Pulmonary artery endothelial cell (primary cell): ENCODE results near the gene ZSCAN32. TPM values are rescaled to one million over a fixed set of nuclear protein-coding genes. Genes with fewer than 3 reads are reported as not detected.

Experiments
- DNase-seq: peaks from one replicate; pipeline ENCODE4 v3.0.0-alpha.2; 2011; ENCODE audit warnings: low read depth, low spot score
- total RNA-seq: library from RNA; depleted of rRNA; stranded (reverse); fragments of >200 nt; gene quantifications from 2 replicates; pipeline ENCODE4 v1.2.3, GENCODE V29; 2014

ZSCAN32 gene
- total RNA-seq: 8.9 and 11.9 TPM in 2 replicates

DNA sequence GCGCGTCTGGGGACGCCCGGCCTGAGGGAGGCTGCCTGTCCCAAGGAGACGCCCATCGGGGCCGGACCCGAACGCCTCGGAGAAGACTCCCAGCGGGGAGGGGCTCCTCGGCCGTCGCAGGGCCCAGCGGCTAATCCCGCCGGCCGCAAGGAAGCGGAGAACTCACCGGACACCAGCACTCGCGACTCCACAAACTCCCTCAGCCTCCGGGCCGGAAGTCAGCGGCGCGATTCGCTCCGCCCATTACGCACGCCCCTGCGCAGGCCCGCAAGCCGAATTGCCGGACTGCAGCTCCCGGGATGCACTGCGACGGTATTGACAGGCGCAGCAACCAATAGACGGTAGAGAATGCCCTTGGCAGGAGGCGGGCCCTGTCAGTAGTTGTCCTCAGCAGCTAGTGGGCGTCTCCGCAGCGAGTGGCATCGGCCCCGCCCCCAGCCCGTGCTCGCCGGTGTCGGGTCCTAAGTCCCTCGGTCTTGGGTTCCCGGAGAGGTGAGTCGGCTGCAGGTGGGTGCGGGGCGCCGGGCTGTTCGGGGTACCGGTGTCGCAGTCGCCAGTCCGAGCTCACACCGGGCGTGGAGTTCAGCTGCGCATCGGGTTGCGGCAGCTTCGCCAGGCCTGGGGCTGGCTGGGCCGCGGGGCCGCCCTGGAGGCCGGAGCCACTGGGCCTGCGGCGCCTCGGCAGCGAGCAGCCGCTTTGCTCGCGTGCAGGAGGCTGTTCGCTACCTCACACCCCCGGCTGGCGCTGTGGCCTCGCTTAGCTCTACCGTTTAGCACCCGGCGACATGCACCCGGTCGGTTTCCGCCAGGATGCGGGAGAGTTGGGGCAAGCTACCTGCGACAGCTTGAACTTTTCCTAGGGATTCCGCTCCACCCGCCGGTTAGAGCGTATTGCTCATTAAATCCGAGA is at the start of gene ZSCAN32, which contains the start of gene ZNF174:
TSS of gene ZSCAN32 (minus strand) at position 226 of the 910 bp plus-strand sequence. CDS start 3,447 bp downstream, outside the sequence.
TSS of gene ZNF174 (plus strand) at position 437 of the 910 bp plus-strand sequence. CDS start 790 bp downstream, outside the sequence.
- peak; percentile 97 for DNase-seq

DNA sequence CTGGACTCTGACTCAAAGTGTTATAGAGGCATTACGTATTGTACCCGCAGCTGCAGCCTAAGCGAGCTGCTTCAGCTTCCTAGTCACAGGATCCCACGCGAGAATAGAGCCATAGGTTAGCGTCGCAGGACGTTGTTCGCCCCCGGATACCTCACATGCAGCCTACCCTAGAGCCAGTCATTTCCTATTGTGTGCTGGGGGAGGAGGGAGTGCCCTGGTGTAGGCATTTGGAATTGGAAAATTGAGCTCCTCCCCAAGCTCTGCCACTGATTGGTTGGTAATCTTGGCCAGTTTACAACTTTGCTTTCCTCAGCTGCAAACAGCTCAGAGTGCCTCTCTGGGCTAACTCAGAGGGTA is 43.2 kb upstream of the ZSCAN32 start:
- DNase-seq: peak; percentile 65

DNA sequence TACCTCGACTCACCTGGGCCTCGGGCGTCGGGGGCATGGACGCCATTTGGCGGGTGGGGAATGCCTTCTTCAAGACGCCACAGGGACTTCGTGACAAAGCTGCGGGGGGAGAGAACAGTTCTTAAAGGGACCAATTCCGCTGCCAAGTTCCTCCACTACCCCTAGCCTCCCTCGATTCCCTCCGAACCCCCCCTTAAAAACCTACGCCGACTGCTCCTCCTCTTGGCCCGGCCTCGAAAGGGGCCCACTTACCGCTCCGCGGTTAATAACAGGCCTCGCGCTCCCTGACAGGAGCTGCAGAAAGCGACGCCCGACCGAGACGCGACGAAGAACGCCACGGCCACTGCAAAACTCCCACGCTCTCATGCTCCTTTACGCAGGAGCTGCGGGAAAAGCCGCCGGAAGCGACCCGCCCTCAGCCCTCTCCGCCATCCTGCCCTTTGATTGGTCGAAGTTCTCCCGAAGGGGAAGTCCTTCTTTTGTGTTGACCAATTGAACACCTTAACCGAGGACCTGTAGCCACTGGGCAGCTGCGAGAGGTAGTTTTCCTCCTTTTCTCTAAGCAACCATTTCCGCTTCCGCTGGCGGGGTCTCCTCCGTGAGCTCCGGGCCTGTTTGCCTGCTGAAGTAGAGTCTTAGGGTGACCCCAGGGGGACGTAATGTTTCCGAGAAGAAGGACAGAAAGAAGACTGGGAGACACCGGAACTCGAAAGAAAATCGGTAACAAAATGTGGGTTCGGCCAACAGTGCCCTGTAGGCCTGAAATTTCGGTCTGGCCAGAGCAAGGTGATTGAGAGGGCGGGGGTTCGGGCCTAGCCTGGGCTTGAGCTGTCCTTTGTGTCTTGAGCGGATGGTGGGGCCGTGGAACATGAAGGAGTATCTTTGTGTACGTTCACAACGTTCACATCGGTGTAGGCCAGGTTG is 42.6 kb upstream of the ZSCAN32 start, which contains the start of the genes NAA60 and ZNF597:
TSS of gene NAA60 (plus strand) at position 573 of the 924 bp plus-strand sequence. CDS start 32,548 bp downstream, outside the sequence.
TSS of gene ZNF597 (minus strand) at position 397 of the 924 bp plus-strand sequence. CDS start at position 46, 351 bp downstream.
- DNase-seq: peak; percentile 84

DNA sequence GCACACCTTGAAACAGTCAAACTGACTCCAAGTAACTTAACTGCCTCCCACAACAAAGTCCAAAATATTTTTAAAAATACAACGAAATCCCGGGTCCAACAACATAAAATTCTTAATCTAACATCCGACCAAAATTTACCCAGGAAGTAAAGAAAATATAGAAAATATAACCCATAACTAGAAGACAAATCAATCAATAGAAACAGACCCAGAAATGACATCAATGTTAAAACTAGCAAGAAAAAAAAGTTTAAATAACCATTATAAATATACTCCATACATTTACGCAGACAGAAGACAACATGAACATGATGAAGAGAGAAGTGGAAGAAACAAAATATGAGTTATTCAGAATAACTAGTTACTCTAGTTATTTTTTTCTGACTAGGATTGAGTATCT is 38.8 kb upstream of the ZSCAN32 start:
- DNase-seq: no peak

DNA sequence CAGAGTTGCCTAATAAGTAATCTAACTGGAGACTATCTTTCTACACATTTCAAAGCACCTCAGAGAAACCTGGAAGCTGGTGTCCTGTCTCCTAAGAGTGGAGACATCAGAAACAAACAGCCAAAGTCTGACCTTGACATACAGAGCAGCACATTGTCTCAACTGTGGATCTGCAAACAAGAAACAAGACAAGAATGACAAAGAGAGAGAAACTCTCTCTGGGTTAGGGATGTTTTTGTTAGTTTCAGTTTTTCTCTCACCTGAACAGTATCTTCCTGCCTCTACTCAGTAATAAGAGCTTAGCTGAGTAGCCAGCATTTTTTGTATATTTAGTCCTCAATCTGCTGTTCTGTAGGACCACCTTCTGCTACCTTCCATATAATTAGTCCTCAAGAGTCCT is 33.6 kb upstream of the ZSCAN32 start:
- no peak for DNase-seq

DNA sequence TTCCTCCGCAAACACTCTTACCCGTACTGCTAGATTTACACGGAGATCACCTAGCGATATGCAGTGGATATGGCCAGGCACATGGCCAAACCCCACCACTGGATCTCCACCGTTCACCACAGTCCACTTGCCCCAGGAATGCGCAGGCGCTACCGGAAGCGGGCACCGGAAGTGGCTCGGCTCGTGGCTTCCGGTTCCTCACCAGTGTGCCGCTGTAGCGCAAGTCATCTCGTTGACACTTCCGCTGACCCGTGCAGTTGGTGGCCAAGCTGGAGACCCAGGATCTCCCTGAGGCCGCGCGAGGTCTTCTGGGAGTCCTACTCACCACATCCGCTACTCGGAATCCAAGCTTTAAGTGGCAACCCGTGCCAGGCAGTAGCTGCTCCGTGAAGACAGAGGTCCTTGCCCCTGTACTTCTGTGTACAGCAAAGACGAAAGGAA is 31.0 kb upstream of the ZSCAN32 start:
- DNase-seq: no peak

DNA sequence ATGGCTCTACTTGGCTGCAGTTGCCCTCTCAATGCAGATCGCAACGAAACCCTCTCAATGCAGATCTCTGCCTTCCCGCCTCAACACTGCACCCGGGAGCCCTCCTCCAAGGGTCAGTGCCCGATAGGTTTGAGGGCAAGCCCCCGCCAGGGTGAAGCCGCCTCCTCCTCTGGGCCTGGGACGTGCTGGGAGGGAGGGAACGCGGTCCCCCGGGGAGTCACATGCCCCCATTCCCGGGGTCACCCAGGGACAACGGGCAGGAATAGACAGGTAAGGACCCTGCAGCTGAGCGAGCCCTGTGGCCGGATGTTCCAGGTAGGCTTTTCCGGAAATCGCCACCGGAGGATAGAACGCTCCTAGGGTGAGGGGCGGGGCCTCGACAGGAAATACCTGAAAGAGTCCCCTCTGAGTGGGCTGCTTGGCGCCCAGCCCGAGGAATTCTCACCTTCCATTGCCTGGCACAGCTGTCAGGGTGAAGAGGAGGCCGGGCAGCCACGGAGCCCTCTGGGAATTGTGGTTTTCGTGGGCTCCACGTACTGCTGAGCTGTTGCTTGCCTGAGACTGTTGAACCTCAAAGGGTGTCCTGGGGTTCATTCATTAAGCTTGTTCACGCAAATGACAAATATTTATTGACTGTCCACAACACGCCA is 13.1 kb upstream of the ZSCAN32 start:
- no peak for DNase-seq

DNA sequence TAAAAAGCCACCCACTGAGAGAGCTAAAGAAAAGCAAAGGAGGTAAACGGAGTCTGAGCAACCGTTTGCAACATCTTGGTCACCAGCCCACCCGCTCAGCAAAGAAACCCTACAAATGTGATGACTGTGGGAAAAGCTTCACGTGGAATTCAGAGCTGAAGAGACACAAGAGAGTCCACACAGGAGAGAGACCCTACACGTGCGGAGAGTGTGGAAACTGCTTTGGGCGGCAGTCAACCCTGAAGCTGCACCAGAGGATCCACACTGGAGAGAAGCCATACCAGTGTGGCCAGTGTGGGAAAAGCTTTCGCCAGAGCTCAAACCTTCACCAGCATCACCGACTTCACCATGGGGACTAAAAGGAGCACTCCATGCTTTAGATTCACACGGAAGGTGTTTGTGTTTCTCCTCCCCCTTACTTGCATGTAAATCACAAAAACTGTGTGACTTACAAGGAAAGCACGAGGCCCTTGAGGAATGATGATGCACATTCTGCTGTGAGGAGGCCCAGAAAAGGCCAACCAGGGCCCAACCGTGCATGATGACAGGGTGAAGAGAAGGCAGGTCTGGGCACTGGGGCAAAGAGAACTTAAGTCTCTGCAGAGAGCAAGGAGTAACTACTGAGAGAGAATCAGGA is 7.9 kb upstream of the ZSCAN32 start:
- DNase-seq: no peak

DNA sequence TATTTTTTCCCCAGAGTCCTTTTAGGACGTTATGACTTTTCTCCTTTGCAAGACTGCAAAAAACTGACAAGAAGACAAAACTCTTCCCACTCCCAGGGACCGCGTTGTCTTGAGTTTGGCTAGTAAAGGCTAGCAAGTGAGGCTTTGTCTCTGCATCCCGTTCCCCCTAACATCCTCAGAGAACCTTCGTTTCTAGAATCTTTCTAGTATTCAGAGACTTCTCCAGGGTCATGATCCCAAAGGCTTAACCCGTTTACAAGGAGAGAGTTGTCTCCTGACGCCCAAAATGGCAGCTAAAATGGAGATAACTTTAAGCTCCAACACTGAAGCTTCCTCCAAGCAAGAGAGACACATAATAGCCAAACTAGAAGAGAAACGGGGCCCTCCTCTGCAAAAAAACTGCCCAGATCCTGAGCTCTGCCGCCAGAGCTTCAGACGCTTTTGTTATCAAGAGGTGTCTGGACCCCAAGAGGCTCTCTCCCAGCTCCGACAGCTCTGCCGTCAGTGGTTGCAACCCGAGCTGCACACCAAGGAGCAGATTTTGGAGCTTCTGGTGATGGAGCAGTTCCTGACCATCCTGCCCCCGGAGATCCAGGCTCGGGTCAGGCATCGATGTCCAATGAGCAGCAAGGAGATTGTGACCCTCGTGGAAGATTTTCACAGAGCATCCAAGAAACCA is 1.1 kb upstream of the ZSCAN32 start:
- DNase-seq: no peak

DNA sequence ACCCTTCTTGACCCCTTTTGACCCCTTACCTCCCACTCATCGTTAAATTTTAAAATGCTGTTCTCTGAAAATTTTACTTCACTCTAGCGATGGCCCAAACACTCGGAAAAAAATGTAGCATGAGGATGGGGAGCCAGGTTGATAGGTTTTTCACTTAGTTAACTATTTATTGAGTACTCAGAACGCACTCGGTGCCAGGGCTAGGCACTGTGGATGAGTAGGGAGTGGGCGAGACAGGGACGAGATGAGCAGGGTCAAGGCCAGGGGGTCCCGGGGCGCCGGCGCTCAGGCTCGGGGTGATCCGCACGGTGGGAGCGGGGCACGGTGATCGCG is 392 bp downstream of the ZSCAN32 start:
- DNase-seq: no peak

DNA sequence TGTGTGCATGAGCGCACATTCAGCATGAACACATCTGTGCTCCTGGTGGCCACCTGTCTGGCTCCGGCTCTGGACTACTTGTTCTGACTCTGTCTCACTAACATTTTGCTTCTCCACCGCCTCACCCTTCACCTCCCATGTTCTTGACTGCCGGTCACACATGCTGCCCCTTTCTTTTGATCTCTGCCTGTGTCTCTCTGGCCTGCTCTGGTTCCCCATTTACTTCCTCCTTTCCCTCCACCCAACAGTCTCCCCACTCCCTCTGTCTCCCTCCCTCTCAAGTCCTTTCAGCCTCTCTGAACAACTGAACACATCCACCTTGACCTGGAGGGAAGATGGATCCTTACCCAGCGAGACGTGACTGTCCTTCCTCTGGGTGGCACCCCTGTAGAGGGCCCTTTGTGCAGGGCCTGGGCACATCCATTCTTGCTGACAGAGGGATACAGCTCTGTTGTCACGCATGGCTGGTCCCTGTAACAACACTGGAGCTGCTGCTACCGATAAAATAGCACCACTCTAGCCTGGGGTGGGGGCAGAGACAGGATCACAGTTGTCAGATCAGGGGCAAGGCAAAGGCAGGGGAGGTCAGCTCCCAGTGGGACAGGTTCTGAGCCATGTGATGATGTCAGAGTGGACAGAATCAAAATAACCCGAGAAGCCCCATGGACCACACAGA is 11.0 kb downstream of the ZSCAN32 start:
- DNase-seq: no peak

DNA sequence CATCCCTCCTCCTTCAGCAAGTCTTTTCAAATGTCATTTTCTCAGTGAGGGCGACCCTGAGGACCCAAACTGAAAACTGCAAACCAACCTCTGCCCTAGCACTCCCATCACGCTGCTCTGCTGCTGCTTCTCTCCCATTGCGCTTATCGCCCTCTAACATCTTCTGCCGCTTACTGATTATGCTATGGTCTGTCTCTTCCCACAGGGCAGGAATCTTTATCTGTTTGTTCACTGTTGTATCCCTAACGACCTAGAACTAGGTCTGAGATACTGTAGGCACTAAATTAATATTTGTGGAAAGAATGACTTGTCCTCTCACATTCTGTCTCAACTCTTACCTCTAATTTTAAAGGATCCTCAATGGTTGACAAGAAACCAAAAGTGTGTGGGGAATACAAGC is 12.5 kb downstream of the ZSCAN32 start:
- no peak for DNase-seq

DNA sequence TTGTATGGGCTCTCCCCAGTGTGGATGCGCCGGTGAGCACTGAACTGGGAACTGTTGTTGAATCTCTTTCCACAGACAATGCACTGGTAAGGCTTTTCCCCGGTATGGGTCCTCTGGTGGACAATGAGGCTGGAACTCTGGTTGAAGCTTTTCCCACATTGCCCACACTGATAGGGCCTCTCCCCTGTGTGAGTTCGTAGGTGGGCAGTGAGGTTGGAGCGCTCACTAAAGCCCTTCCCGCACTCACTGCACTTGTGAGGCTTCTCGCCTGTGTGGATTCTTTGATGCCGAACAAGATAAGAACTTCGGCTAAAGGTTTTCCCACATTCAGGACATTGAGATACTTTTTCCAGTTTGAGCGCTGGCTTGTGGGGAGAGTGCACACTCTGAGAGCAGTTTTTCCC is 17.8 kb downstream of the ZSCAN32 start:
- DNase-seq: no peak

DNA sequence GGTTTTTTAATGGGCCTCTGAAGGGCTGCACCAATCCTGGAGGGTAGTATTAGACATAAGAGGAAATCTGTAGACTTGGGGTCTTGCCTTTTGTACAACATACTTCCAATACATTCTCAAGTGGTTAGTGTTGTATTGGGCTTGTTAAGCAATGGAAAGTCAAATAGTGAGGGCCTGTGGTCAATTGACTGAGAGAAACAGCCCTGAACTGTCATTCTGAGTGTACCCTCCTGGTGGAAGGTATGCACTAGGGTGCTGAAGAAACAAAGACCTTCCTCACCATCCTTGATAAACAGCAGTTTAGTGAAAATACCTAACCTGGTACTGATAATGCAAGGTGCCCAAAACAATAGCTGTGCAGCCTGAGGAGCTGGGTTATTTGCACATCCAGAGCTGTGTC is 22.9 kb downstream of the ZSCAN32 start:
- no peak for DNase-seq

DNA sequence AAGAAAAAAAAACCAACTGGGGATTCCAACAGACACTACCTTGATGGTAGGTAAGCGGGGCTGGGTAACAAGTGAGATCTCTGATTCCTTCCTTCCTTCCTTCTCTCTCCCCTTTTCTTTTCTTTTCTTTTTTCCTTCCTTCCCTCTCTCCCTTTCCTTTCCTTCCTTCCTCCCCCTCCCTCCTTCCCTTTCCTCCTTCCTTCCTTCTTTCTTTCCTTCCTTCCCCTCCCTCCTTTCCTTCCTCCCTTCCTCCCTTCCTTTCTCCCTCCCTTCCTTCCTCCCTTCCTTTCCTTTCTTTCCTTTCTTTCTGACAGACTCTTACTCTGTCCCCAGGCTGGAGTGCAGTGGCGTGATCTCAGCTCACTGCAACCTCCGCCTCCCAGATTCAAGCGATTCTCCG is 25.1 kb downstream of the ZSCAN32 start:
- no peak for DNase-seq

DNA sequence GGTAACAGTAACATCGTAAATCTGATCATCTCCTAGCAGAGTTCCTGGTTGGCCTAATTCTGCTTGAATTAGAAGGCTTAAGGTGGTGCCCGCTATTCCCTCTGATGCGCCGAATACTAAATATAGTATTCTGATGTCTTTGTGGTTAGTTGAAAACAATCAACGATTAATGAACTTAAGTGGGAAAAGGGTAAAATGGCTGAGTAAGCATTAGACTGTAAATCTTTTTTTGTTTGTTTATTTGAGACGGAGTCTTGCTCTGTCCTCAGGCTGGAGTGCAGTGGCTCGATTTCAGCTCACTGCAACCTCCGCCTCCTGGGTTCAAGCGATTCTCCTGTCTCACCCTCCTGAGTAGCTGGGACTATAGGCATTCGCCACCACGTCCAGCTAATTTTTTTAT is 31.7 kb downstream of the ZSCAN32 start:
- DNase-seq: no peak

DNA sequence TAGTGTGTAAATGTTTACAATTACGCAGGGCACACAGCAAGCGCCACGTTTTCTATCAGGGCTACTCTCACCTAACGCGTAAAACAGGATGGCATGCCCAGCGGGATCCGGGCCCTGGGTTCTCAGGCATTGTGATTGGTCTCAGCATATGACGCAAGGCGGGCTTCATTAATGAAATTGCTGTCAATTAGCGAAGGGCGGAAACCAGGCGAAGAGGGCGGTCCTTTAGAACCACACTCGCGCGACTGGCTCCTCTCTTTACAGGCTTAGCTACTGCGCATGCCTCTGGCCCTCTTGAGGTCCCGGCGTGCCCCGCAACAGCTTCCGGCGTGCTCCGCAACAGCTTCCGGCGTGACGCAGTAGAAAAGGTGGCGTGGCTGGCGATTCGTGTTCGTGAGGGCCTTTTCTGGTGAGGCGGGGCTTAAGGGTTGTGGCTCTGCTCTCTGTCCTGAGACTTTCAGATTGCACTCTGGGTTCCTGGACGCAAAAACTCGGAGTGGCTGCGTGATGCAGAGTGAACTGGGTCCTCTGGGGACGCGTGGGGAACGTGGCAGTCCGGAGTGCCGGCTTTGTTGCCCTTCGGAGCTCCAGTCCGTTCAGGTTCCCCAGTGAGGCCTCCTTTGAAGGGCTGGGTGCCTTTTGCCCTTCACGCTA is 35.9 kb downstream of the ZSCAN32 start:
- peak; percentile 85 for DNase-seq

DNA sequence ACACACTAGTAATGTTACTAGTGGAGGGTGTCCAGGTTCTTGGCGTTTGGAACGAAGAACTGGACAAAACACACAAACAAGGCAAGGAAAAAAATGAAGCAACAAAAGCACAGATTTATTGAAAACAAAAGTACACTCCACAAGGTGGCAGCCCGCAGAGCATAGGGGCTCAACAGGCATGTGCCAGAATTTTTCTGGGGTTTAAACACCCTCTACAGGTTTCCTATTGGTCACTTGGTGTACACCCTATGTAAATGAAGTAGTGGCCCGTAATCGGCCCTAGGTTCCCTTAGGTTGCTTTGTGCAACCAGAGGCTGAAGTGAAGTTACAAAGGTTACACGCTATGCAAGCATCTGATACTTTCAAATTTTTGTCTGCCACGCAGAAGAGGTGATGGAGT is 37.0 kb downstream of the ZSCAN32 start:
- no peak for DNase-seq

DNA sequence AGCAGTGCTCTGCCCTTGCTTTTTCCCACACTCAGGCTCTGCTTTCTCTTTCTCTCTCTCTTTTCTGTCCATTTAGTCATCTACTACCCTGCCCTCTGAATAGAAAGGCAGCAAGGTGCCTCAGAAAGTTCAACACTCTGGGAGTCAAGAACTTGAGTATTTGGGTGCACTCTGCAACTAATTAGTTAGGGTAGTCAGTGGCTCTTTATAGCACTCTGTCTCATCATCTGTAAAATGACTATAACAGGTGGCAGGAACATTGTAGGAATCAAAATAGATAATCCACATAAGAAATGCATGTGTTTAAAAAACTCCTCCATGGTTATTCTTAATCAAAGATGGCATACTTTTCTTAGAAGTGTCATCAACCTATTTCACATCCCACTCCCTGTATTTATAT is 37.9 kb downstream of the ZSCAN32 start:
- DNase-seq: no peak
